Activated CD8-positive, alpha-beta memory T cell treated with anti-CD3 and anti-CD28 coated beads, Interleukin-2, amount 50 U/mL, for 4 hours (primary cell): ENCODE results near the gene NFE2L2.
"Not testable (repeated sequence)": the region's sequence is repeated elsewhere in the genome, so short reads cannot be mapped to it uniquely, and the experiment has no call there.

Experiments used
- DNase-seq: peaks from one replicate; pipeline ENCODE4 v3.0.0-alpha.2; 2020

NFE2L2 gene

DNA sequence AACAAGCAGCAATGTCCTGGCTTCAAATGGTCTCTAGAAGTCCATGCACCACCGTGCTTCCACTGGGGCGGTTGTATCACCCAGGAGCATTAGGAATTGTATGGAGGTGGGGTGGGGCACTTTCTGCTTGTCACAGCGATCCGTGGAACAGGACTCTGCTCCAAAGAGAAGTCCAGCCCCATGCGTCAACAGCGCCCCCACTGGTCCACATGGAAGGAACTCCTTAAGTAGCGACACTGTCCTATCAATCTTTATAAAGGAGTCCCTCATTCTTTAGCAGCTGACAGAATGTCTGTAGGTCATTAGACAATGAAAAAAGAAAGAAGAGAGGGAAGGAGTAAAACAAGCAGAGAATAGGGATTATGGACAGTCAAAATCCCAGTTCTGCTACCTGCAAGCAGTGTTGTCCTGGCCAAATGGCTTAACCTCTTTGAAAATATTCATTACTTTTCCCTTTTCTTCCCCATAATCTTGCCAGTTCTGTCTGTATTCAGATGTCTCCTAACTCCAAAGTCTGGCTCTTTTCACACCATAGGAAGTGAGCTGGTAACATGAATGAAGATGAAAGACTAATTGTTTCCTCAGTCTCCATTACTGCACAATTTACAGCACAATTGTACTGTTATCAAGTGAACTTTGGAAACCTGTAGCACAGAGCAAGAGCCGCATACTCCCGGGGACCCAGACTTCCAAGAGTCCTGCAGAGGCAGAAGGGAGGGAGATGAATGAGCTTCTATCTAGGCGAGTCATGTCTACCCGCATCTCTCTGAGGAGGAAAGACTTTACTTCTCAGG, 9.9 kb downstream of the NFE2L2 start:
- no peak for DNase-seq

DNA sequence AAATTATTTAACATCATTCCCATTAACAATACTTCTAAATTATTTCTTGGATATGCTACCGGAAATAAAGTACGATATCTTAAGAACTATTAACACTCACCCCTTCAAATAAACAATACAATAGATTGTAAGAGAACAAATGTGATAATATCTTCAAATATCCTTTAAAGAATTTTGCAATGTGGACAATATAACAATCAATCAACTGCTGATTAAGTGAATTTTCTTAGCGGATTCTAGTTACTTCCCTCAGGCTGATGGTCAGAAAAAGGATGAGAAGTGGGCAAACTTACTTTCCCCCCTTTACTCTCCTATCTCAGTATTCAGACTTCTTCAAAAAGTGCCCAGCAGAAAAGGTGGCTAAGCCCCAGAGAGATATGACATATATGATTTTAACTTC, 10.8 kb downstream of the NFE2L2 start:
- DNase-seq = no peak

DNA sequence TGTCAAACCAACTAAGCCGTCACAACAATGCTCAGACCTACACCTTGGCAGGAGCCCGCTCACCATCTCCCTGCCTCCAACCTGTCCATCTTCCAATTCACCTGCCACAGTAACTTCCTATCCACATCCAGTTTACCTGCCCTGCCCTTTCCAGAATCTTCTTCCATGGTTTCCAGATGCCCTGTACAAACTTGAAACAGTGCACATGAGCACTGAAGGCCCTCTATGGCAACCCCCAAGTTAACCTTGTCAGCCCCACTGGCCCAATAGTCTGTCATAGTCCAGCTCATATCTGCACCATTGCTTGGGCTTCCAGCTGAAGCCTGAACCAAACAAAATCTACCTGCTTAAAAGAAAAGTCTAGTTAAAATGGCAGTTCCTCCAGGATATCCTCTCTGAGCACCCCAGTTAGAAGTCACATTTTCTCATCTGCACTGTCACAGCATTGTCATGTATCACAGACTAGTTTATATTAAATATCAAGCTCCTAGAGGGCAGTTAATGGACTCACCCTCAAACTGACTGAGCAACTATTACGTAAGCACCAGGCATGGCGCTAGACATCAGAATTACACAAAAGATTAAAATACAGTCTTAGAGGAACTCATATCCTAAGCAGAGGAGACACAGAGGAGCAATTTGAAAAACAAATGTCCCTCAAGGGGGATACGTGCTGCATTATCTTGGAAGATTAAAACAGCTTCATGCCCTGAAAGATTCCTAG, 11.6 kb downstream of the NFE2L2 start:
- DNase-seq = no peak

DNA sequence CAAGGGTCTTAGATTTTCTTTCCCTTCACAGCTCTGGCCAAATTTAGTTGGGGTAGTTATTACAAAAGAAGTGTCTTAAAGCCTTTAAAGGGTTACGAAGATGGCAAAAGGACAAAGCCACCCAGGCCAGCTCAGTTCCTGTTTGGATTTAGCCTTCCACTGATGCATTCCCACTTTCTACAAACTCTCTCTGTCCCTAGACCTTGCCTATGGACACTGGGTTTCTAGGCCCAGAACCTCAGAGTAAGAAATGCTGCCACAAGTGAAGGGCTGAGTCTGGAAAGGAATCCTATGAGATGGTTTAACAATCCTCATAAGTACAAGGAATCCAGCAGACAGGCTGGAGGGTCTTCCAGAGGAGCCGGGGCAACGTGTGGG, 13.4 kb downstream of the NFE2L2 start:
- no peak for DNase-seq

DNA sequence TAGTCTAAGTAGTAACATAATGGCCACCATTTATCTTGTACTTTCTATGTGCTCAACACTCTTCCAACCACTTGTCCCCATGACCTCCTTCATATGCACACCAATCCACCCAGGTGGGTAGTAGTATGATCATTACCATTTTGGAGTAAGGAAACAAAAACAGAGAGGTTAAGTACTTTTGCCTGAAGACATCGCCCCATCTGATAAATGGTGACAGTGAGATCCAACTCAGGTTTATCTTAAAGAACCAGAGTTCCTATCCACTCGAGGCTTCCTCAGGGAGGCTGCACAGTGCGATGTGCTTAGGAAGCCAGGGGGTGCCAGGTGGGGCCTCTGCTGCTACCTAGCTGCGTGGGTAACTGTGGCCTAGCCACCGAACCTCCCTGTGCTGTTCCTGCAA, 14.1 kb downstream of the NFE2L2 start:
- no peak for DNase-seq

DNA sequence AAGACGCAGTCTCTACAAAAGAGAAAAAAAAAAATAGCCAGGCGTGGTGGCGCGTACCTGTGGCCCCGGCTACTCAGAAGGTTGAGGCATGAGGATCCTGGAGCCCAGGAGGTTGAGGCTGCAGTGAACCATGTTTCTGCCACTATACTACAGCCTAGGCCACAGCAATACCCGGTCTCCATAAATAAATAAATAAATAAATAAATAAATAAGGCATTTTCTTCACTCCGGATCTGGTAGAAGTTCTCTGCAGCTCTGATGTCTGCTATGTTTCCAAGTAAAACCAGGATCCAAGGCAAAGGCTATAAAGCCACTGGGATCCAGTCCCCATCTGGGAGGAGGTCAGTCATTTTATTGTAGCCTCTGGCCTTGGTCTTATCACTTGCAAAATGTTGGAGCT, 15.5 kb downstream of the NFE2L2 start:
- DNase-seq = no peak

DNA sequence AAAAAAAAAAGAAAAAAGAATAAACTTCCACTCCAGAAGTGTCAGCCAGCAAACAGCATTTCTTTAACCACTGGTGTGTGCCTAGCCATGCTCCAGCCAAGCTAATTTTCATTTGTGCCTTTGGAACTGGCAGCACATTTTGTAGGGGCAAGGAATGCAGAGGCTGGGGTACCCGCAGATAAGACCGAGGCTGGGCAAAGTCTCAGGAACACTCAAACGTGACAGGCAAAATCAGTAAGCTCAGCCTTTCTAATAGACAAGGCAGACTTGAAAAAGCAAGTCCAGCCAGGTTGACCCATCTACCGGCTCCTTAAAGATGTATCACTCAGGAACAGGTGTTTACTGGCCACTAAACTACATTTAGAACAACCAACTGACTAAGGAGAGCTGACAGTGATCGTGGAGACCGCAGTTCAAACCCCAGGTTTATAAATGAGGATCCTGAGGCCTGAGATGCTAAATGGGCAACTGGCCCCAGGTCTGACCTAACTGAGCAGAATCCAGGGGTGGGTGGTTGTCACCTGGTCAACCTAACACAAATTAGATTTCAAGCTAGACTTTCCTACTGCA, 16.7 kb downstream of the NFE2L2 start:
- no peak for DNase-seq

DNA sequence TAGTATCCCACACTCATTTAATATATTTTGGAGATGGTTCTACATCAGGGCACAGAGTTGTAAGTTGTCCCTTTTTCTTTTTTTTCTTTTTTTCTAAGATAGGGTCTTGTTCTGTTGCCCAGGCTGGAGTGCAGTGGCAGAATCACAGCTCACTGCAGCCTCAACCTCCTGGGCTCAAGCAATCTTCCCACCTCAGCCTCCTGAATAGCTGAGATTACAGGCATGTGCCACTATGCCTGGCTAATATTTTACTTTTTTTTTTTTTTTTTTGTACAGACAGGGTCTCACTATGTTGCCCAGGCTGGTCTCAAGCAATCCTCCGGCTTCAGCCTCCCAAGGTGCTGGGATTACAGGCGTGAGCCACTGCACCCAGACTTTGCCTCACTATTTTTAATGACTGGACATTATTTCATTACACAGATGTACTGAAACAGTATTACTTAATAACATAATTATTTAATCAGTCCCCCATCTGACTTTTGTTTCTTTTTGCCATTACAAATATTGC, 17.9 kb downstream of the NFE2L2 start:
- DNase-seq = not testable (repeated sequence)

DNA sequence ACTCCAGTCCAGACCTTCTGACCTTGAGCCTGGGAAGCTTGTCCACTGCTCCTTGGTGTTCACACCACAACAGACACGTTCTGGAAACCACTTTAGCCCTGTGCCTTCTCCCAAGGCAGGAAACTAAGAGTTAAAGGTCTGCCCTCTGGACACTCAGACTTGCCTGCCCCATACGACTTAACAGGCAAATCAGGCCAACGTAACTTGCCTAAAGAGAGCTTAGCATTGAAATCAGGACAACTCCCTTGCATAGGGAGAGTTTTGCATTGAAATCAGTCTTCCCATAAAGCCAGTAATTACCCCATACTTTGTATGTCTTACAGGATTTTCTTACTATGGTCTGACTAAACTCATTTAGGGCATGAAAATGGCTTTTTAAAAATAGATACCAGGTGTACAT, 18.5 kb downstream of the NFE2L2 start:
- DNase-seq = no peak

DNA sequence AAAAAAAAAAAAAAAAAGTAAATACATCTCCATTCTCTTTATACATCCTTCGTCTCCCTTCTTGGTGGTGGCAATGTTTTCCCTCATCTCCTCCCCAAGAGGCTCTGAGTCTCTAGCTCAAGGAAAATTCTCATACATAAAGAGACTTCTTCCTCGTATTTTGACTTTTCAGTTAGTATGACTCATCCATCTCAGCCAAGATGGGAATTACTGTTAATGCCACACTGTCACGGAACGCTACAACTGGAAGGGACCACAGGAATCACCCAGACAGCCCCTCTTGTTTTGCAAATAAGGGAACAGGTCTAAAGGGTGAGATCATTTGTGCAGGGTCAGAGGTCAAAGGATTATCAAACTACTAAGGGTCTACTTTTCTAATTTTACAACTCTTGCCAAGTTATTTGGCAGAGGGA, 19.5 kb downstream of the NFE2L2 start:
- no peak for DNase-seq

DNA sequence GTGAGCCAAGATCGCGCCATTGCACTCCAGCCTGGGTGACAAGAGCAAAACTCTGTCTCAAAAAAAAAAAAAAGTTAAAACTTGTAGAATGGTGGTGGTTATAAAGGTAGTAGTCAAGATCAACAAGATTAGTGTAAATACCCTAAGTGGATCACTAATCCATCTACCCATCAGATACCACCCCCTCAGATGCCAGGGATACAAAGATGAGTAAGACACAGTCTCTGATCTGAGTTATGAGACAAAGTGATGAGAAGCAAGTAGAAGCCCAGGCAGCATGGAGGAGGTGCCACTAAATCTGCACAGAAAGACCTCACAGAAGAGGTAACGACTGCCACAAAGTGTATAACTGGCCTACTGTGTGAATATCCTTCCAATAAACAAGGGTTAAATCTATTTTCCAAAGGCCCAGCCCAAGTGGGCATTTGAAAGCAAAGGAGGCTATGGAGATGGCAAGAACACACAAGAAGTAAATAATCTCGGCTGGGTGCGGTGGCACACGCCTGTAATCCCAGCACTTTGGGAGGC, 20.2 kb downstream of the NFE2L2 start:
- no peak for DNase-seq

DNA sequence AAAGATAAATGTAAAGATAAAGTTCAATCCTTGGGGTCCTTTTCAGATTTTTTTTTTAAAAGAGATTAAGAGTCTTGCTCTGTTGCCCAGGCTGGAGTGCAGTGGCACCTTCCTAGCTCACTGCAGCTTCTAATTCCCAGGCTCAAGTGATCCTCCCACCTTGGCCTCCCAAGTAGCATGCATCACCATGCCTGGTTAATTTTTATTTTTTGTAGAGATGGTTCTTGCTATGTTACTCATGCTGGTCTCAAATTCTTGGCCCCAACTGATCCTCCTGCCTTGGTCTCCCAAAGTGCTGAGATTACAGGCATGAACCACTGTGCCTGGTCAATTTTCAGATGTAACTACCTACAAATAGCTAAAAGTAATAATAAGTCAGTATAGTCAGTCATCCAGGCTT, 21.1 kb downstream of the NFE2L2 start:
- no peak for DNase-seq

DNA sequence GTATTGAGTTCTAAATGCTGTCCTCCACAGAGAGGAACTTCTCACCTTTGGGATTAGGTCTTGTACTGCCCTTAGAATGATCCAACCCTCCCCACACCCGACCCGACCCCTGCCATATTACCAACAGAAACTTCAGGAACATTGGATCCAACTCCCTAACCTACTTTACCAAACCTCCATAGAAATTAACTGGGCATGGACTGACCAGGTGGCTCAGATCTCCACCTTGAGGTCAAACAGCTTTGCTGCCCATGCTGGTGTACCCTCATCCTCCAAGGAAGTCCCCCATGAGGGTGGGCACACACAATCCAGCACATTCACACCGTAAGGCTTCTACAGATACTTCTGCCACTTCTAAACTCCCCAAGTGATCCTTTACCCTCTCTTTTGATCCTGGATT, 21.5 kb downstream of the NFE2L2 start:
- no peak for DNase-seq

DNA sequence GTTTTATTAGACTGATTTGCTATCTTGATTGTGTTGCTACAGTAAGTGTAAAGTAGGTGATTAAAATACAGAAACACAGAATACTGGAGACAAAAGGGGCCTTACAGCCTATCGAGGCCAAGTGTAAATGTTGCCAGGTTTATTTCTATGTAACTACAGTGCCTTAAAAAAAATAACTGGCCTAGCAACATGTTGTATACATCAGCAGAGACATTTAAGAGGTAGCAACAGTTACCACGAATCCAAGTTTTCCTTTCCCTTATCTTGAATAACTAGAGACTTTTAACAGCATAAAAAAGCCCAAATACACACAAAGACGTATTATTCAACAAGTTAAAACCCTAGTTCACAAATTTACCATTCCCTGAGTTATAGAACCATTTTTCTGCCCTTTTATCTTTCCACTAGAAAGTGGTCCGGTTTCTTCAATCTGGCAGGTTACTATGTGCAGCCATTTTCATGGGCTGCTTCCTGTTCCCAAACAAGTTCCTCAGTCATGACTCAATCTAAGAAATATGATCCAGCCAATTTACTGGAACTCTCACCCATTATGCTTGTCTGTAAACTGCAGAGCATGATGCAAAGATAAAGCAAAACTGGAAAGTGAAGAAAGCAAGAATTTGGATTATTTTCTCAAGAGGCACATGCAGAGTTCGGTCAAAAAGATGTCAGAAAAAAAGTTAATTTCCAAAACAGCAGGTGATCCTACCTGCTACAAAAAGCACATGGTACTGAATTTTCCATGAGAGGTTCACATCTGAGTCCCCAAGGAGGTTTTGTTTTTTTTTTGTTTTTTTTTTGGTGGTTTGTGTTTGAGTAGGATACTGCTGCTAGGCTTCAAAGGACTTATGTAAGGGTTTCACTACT, 22.2 kb downstream of the NFE2L2 start:
- DNase-seq = no peak

DNA sequence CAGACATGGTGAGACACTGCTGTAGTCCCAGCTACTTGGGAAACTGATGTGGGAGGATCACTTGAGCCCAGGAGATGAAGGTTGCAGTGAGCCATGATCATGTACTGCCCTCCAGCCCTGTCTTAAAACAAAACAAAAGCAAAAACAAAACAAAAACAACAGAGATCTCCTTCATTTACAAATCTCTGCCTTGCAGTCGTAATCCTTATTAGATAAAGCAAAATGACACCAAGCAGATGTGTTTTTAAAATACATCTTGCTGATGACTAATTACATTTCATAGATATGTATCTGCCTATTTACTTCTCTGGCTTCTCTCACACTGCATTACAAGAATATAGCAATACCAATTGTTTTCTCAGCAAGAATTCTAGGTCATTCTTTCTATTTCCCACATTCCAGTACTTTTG, 22.8 kb downstream of the NFE2L2 start:
- no peak for DNase-seq

DNA sequence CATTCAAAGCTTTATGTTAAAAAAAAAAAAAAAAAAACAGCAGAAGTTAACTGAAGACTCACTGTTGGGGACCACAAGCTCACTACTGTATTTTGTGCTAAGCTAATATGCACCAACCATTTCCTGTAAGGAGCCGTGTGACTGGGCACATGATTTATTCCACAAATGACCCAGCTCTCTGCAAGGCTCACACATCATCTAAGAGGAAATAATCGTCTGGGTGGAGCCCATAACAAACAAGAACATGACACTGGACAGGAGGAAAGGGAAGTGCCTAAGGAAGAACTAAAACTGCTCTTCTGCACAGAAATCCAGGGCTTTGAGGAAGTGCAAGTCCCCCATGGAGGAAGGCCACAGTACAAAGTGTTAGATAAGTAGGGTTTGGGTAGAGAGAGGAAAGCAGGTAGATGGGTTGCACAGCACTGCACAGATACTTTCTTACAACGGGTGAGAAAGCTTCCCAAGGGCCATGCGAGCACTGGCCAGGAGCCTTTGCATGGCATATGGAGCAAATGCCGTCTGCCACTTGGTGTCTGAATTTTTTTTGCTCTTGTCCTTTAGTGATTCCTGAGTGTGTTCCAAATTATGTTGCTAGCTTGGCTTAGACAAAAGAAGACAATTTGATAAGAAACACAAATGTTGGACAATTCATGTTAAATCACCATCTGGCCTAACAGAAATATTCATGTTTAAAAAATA, 24.4 kb downstream of the NFE2L2 start:
- DNase-seq = no peak

DNA sequence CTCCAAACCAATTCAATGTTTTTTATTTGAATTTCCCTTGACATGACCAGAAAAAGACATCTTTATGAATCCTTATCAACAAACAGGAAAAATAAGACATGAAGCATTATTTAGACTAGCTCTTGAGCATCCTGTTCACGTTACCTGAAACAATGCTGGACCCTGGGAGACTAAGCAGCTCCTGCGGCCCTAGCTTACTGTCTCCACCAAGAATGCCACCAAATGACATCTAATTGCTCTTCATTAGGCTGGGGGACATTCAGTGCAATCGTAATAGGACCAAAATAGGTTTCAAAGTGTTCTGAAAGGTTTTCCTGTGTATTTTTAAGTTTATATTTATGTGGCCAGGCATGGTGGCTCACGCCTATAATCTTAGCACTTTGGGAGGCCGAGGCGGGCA, 25.5 kb downstream of the NFE2L2 start:
- no peak for DNase-seq

DNA sequence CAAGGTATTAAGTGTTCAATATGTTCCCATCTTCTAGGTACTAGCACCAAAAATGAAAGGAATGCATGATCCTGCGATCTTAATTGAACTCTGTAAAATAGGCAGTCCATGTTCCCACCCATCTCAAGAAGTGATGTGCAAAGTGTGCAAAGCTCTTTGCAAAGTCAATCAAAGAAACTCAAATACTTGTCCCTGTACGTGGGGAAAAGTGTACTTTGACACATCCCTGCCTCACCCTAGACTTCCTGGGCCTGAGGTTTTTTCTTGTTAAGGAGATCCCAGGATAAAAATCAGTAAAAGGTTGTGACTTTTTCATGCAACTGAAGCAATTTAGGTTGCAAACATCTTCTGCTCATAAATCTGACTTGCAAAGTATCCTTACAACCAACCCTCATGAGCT, 26.6 kb downstream of the NFE2L2 start:
- no peak for DNase-seq

DNA sequence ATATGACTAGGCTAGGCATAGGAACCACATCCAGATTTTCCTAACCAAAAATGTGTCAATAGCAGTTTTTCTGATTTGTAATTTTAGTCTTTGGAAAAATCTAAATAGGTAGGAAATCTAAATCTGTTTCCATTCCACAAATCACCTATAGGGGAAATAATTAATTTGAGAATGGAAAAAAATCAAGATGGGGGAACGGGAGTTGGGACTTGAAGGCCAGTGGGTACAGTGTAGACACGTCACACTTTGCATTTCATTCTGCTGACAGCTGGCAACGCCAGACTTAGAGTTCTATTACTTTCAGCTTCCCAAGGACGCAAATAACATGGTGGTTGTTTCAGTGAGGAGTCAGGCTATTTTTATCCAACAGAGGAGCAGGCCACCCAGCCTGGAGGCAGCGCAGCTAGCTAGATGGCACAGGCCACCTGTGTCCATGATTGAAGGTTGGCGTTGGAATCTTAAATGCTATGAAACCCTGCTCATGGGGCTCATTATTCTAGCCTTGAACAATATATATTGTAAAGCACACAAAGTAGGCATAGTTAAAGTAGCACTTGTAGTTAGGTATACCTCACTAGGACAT, 28.6 kb downstream of the NFE2L2 start:
- DNase-seq = no peak

DNA sequence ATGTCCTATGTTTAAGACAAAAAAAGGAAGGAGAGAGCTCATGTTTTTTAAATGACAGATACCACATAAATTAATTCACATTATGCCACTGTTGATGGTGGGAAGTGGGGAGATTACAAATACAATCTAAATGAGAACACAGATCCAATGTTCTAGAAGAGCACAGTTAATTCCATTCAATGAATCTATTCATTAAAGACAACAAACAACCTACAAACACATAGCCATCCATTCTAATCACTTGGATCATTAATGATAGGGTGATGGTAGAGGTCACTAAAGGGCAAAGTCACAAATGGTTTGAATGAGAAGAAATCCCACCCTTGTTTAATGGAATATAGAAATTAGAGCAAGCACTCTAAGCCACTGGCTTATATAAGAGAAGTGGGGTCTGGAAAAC, 30.3 kb downstream of the NFE2L2 start:
- DNase-seq = no peak

DNA sequence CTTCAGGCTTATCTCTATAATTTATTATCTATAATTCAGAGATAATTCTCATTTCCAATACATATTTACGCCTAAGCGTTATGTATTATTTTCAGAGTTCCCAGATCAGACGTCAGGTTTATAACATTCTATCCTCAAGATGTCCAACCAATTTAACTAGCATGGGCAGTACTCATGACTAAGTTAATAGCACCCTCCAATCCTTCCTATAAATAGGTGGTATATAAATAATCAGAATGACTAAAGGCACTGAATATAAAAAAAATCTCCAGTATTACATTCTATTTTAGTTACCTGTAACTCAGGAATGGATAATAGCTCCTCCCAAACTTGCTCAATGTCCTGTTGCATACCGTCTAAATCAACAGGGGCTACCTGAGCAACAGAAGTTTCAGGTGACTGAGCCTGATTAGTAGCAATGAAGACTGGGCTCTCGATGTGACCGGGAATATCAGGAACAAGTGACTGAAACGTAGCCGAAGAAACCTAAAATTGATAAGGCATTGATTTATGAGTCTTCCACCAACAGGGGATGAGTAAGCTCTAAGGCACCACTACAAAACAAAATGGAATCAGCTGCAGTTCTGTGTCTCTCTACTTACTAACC, 32.3 kb downstream of the NFE2L2 start:
- DNase-seq = no peak
